KOPT-K1 (cell line): ENCODE results near the gene SLC8A1.

ENCODE experiments used
- H3K27ac ChIP-seq: fragments of 200-600 bp; sonication (generic); 2 replicates; pipeline ENCODE4 v1.5.1; 2016; ENCODE audit warnings: antibody characterized with exemption, mild to moderate bottlenecking, low read depth, low read length; ENCODE audit not compliant: poor library complexity, severe bottlenecking
- H3K36me3 ChIP-seq: fragments of 200-600 bp; sonication (generic); 2 replicates; pipeline ENCODE4 v1.5.1; 2017; ENCODE audit warnings: antibody characterized with exemption, mild to moderate bottlenecking, low read length, moderate library complexity; ENCODE audit not compliant: insufficient read depth
- H3K9me3 ChIP-seq: fragments of 200-600 bp; sonication (generic); 2 replicates; pipeline ENCODE4 v1.5.1; 2017; ENCODE audit warnings: antibody characterized with exemption, low read length, mild to moderate bottlenecking; ENCODE audit not compliant: insufficient read depth, poor library complexity, severe bottlenecking

SLC8A1 gene

DNA sequence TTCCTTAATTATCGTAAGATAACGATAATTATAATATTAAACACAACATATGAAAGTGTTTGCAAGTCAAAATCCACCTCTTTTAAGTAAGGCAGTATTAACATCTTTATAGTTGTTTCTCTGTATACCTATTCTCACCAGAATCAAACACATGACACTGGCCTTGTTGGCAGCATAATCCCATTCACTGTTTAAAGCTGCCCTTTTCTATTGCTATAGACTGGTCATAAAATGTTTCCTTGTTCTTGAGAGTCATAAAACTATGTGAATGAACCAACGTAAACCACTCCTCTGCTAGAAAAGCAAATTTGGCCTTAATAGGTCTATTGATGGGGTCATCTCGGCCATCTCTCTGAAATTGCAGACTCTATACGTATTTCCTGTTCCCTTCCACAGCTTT, 293.1 kb downstream of the SLC8A1 start:
- no peak overlapping the region for H3K27ac ChIP-seq
- H3K36me3 ChIP-seq: no peaks in the 10 kb centered on the region

DNA sequence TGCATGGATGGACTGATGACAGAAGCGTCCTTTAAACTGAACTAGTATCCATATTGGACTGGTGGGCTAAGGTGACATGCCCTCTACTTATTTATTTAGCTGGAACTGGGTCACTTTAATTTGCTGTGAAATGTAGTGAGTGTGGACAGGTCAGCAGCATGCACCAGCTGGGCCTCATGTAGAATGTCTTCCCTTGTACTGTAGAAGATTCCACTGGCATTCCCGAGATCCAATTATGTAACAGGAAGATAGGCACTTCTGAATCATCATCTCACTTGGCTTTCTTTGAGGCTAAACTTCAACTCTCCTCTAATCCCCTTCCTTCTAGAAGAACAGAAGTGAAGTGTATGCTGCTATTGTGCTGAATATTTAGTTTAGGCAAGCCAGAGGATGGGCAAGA, 296.2 kb downstream of the SLC8A1 start:
- Histone ChIP-seq H3K36me3 (no peaks in the 10 kb centered on the region), H3K9me3 (no peaks in the 10 kb centered on the region), H3K27ac (no peak overlapping the region)

More for the DNA sequence above, 293.1 kb downstream of the SLC8A1 start:
- no peaks in the 10 kb centered on the region for H3K9me3 ChIP-seq

DNA sequence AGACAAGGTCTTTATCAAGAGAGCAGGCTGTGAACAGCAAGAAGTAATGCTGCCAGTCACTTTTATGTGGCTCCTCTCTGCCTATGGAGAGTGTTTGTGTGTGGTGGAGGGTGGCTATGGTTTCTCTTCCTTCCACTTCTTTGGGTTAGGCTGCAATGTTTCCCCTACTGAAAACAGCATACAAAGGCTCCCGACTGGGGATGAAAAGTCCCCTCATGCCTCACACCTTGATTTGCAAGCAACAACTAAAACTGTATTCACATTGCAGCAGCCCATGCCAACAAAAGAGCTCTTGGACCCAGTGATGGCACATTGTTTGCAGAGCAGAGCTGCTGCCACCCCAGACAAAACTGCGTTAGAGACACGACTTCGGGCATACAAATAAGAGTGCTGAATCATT, 301.6 kb downstream of the SLC8A1 start:
- H3K36me3 ChIP-seq: no peaks in the 10 kb centered on the region

DNA sequence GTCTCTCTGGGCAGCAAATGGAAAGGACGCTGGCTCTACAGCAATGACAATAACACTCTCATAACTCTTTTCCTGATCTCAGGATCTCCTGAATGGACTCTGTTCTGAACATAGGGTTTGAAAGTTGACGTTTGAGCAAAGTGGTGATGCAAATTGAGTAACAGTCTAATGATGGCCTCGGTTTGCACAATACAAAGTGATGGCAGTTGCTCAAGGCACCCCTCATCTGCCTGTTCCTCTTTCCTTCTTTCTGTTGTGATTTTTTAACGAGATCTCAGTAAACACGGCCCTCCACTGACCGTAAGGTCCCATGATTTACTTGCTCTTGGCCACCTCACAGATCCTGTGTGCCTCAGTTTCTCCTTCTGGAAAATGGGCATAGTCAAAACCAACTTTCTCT, 303.6 kb downstream of the SLC8A1 start:
- Histone ChIP-seq H3K9me3 (no peaks in the 10 kb centered on the region), H3K27ac (no peak overlapping the region), H3K36me3 (no peaks in the 10 kb centered on the region)

More for the DNA sequence above, 301.6 kb downstream of the SLC8A1 start:
- H3K27ac ChIP-seq: no peak overlapping the region
- no peaks in the 10 kb centered on the region for H3K9me3 ChIP-seq

DNA sequence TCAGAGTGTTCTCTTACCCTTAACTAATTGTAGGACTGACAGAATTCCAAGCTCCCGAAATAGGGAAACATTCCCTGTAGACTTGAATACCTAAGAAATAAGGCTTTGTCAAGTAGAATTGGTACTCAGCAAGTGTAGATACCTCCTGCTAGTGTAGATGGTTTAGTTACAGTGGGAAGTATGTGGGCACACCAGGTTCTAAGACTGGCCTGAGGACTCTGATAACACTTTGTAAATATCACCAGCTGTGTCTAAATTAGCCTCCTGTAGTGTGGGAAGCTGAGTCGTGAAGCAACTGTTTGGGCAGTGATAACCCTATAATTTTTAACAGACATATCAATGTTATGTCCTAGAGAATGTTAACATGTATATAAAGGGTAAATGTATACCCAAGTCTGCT, 304.5 kb downstream of the SLC8A1 start:
- Histone ChIP-seq H3K9me3 (no peaks in the 10 kb centered on the region), H3K36me3 (no peaks in the 10 kb centered on the region), H3K27ac (no peak overlapping the region)

DNA sequence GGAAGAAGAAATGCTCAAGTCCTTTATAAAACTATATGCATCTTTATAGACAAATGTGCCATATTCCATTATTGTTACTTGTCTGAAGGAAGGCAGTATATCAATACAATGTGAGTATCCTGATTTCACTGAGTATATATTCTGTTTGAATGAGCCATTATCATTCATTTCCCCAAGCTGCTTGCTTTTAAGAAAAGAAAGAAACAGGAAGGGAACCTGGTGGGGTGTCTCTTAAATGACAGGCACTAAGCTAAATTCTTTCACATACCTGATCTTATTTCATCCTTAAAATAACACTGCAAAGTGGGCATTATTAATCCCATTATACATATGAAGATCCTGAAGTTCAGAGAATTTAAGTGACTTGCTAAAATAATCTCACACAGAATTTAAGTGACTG, 307.9 kb downstream of the SLC8A1 start:
- Histone ChIP-seq H3K36me3 (no peaks in the 10 kb centered on the region), H3K9me3 (no peaks in the 10 kb centered on the region), H3K27ac (no peak overlapping the region)

DNA sequence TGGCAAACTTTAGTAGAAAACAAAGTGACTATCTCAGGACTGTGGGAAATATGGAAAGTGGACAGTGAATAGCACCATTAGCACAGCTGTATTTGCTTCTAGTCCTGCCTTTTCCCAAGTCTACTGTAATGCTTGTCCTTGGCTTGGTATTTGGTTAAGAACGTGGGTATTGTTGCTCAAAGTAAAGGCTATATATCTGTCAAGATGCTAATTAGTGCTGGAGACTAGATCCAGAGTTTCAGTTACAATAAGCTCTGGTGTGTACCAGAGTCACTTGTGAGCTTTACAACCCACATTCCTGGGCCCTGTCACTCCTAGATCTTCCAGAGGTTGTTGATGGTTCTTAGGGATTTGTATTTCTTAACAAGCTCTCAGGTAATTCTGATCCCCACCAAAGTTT, 313.6 kb downstream of the SLC8A1 start:
- Histone ChIP-seq H3K36me3 (no peaks in the 10 kb centered on the region), H3K27ac (no peak overlapping the region)

DNA sequence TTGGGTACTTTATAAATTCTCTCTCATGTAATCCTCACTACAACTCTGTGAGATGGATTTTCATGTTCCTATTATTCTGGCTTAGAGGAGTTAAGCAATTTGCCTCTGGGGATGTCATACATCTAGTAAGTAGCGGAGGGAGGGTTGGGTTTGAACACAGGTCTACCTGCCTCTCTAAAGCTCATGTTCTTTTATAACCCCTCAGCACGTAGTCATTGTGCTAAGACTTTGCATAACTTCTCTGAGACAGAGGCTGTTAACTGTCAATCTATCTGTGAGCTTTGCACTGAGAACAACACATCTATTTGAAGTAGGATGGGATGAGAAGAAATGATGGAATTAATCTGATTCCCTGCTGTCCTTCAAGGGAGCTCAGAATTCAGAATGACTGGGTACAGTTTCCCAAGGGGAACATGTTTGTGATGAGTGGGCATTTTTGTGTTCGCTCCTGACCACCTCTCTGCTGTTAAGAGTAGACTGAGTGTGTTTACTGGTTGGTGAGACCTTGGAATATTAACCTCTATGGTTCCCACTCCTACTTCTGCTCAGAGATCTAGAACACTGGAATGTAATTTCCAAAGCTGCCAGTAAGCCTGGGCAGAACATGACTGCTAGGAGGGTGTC, 320.7 kb downstream of the SLC8A1 start:
- H3K9me3 ChIP-seq: no peaks in the 10 kb centered on the region
- H3K27ac ChIP-seq: no peak overlapping the region
- no peaks in the 10 kb centered on the region for H3K36me3 ChIP-seq

More for the DNA sequence above, 313.6 kb downstream of the SLC8A1 start:
- H3K9me3 ChIP-seq: no peaks in the 10 kb centered on the region

DNA sequence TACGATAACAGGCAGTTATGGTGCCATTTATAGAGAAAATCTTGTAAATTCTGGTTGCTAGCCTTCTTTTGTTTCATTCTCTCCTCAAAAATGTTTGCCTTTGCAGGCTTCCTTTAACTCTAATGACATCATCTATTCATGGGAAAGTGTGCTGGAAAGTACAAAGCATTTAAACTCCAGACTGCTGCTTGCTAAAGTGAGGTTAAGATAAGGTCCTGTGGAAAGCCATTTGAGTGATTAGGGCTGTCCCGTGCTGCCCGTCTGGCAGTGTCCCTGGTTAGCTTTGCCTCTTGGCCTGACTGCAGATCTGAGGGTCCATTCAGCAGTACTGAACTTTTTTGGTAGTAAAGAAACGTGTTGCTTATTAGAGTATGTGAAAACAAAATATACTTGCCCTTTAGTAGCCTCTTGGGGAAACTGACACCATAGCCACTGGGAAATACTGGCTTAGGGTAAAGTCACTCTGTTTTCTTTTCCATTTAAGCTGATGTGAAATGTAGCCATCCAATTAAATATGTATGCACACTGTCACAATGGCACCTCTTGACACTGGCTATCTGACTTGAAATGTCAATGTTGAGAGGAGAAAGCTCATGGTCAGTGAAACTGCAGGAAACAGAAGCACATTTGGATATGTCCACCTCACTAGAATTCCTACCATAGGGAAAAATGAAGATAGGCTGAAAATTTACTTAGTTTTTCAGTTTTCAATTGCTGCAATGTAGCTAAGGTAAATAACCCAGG, 321.5 kb downstream of the SLC8A1 start:
- H3K36me3 ChIP-seq: no peaks in the 10 kb centered on the region
- H3K9me3 ChIP-seq: no peaks in the 10 kb centered on the region
- H3K27ac ChIP-seq: no peak overlapping the region

DNA sequence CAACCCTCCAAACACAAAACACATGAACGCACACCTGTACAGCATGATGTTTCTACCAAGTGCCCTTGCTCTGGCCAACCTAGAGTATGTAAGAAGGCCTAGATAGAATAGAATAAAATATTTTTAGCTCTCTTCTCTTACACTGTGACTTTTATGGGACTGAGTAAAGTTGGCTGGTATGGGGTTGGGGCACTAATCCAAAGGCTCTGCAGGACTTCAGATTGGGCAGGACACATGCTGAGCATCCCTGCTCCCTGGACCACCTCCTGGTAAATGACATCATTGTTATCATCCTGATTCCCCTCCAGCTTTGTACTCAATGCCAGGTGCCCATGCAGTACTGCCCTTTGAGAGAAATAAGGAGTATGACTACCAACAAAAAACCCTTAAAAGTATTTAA, 322.2 kb downstream of the SLC8A1 start:
- no peak overlapping the region for H3K27ac ChIP-seq
- H3K9me3 ChIP-seq: no peaks in the 10 kb centered on the region
- no peaks in the 10 kb centered on the region for H3K36me3 ChIP-seq

DNA sequence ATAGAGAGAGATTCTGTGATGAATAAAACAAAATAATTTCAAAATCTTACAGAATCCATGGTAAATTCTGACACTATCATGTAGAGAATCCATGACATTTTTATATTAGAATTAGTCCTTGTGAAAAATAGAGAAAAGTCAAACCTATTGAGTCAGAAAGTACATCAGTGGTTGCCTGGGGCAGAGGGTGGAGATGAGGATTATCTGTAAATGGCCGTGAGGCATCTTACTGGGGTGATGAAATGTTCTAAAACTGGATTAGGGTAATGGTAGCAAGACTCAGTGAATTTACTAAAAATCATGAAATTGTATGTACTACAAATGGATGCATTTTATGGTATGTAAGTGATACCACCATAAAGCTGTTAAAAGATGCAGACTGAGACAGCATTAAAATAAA, 323.1 kb downstream of the SLC8A1 start:
- Histone ChIP-seq H3K36me3 (no peaks in the 10 kb centered on the region), H3K9me3 (no peaks in the 10 kb centered on the region), H3K27ac (no peak overlapping the region)

DNA sequence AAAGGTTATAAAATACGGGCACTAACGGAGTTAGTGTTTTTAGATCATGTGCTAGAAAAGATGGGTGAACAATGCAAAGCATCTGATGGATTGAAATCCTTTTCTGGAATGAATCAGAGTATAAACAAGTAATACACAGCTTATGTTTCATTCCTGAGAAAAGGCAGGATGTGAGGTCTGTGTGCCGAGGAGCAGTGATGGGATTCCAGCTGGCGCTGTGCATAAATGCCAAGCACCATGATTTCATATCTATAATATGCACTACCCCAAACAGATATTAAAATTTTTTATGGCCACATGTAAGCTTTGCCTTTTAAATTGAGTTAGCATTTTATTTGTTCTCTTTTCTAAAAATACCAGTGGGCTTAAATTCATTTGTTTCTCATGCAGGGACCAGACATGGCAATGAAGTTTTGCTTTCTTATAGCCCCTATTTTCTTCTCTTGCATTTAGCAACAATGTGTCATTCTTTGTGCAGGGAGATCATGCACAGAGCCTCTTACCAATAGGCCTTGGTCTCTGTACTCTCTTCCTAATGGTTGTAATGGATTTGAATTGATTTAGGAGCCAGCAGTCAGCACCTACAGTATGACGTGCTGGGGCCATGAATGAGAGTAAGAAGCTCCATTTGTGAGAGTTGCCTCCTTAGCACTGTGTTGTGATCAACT, 323.9 kb downstream of the SLC8A1 start:
- Histone ChIP-seq H3K36me3 (no peaks in the 10 kb centered on the region), H3K27ac (no peak overlapping the region)

DNA sequence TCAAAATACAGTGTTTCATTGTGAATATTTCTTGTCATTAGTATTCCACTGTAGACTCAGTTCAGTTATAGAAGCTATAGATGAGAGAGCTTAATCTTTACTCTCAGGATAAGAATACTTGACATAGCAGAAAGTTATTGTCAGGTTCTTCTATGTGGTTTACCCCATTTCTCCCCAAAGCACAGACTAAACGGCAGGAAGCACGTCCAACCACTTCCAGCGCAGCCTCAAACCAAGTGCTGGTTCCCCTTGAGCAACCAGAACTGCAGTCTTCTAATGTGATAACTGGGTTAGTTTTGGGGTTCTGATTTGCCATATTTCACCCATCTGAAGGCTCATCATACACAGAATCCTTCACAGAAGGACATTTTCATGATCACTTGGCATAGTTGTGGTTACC, 324.7 kb downstream of the SLC8A1 start:
- no peaks in the 10 kb centered on the region for H3K36me3 ChIP-seq
- no peak overlapping the region for H3K27ac ChIP-seq
- H3K9me3 ChIP-seq: no peaks in the 10 kb centered on the region

More for the DNA sequence above, 323.9 kb downstream of the SLC8A1 start:
- H3K9me3 ChIP-seq: no peaks in the 10 kb centered on the region

DNA sequence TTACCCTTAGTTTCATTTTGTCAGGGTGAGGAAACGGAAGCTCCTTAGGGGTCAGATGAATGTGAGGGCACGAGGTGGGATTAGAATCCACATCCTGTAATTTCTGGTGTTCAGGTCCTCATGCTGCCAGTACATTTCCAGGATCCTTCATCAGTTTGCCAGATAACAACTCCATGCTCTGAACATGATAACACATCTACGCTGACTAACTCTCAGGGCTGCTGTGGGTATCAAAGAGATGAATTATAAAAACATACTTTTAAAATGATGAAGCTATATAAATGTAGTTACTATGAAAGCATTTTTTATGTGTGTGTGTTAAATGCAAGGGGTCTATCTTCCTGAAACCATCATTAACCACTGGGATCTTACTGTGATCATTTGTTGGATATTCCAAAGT, 325.9 kb downstream of the SLC8A1 start:
- Histone ChIP-seq H3K36me3 (no peaks in the 10 kb centered on the region), H3K27ac (no peak overlapping the region), H3K9me3 (no peaks in the 10 kb centered on the region)

DNA sequence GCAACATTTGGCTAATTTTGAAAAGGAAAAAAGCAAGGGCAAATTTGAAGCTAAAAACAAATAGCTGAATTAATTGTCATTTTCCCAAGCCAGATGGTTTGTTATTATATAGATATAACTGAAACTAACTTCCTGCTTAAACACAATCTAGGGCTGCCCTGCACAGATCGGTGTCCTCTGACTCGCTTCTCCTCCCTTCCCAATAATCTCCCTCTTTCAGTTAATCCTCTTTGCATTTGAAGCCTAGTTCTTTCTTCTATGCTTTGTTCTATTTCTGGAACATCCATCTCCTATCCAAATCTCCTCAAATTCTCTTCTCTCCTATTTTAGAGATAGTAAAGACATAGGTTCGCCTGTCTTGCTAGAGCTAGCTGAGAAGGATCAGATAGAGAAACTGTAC, 328.1 kb downstream of the SLC8A1 start:
- H3K9me3 ChIP-seq: no peaks in the 10 kb centered on the region
- no peaks in the 10 kb centered on the region for H3K36me3 ChIP-seq
- H3K27ac ChIP-seq: no peak overlapping the region
